Kidney (tissue), 14 donors: Measurements from ENCODE around the gene LDLRAP1. TPM values are rescaled to one million over a fixed set of nuclear protein-coding genes. Genes with fewer than 3 reads are reported as not detected.

ENCODE experiments used
- DNase-seq, 5 donors: peaks; one replicate each; pipeline ENCODE4 v3.0.0-alpha.2; 2013 to 2020
- FAIRE-seq: peaks from 2 replicates; lab custom pipeline; 2012; peaks lifted over from hg19 to GRCh38; lab: Jason Lieb, UNC
- H3K27ac ChIP-seq, 2 donors: one replicate each; pipeline ENCODE4 v1.7.0; 2013; ENCODE audit warnings: low read depth in 2 of 2, low read length in 2 of 2, inconsistent platforms in 1 of 2
- H3K27me3 ChIP-seq: one replicate; pipeline ENCODE4 v1.7.1; 2013; ENCODE audit warnings: low read length, inconsistent platforms; ENCODE audit not compliant: control insufficient read depth, insufficient read depth
- H3K36me3 ChIP-seq, 3 donors: one replicate each; pipeline versions ENCODE4 v1.7.0 to v1.7.1; 2013; ENCODE audit warnings: low read length in 3 of 3, control low read depth in 1 of 3, inconsistent platforms in 1 of 3; ENCODE audit not compliant: insufficient read depth in 3 of 3, control insufficient read depth in 2 of 3
- H3K4me1 ChIP-seq, 3 donors: one replicate each; pipeline versions ENCODE4 v1.7.0 to v1.7.1; 2013; ENCODE audit warnings: low read length in 3 of 3, inconsistent platforms in 1 of 3, low read depth in 1 of 3; ENCODE audit not compliant: control insufficient read depth in 2 of 3, insufficient read depth in 2 of 3
- H3K4me3 ChIP-seq, 3 donors: one replicate each; pipeline versions ENCODE4 v1.7.0 to v1.8.1; 2013; ENCODE audit warnings: low read length in 3 of 3, control low read depth in 1 of 3, inconsistent platforms in 1 of 3
- H3K9ac ChIP-seq, 3 donors: one replicate each; pipeline versions ENCODE4 v1.7.0 to v1.7.1; 2013; ENCODE audit warnings: low read length in 3 of 3, control low read depth in 1 of 3, inconsistent platforms in 1 of 3
- H3K9me3 ChIP-seq, 3 donors: one replicate each; pipeline versions ENCODE4 v1.7.0 to v1.7.1; 2013; ENCODE audit warnings: low read length in 3 of 3, control low read depth in 1 of 3, inconsistent platforms in 1 of 3; ENCODE audit not compliant: control insufficient read depth in 2 of 3, insufficient read depth in 1 of 3
- intact Hi-C: fragments of 100-400 bp; cut with DNase I; formaldehyde crosslinking; loops from one replicate; pipeline ENCODE4 v1.11.1; 2022
- polyA plus RNA-seq: library from polyadenylated mRNA; stranded (reverse); fragments of 350-450 nt; fragmentation: Illumina TruSeq; extraction: RNeasy Lipid Tissue Mini Kit (QIAGEN cat#74804); gene quantifications from one replicate; pipeline ENCODE4 v1.2.3, GENCODE V29; 2014; ENCODE audit warnings: low read depth, low replicate concordance; ENCODE audit not compliant: insufficient read depth
- total RNA-seq: library from RNA; stranded (reverse); fragmentation: NEBNext Ultra II Directional; extraction: Animal tissue kit (Norgen Biotek cat#: 25700); gene quantifications from one replicate; pipeline ENCODE4 v1.2.1, GENCODE V29; 2021
- TF ChIP-seq, protein P1 (sequence below): IDR thresholded peaks from 3 replicates; pipeline ENCODE4 v1.5.1; 2012; ENCODE audit warnings: mild to moderate bottlenecking, moderate library complexity, borderline replicate concordance; ENCODE audit not compliant: insufficient read depth; ENCODE audit errors: extremely low read depth
- donor health status: control.
- donor health status: control.
- donor health status: control.
- donor health status: control.
- donor health status: control.
- donor health status: DM: yes; HTN: yes; CAD: no.
- donor health status: Normal renal cell carcinoma (clear cell type).

LDLRAP1 gene
- total and polyA plus RNA-seq, 2 donors from 2014 or later: 14.4 to 26.2 TPM

DNA sequence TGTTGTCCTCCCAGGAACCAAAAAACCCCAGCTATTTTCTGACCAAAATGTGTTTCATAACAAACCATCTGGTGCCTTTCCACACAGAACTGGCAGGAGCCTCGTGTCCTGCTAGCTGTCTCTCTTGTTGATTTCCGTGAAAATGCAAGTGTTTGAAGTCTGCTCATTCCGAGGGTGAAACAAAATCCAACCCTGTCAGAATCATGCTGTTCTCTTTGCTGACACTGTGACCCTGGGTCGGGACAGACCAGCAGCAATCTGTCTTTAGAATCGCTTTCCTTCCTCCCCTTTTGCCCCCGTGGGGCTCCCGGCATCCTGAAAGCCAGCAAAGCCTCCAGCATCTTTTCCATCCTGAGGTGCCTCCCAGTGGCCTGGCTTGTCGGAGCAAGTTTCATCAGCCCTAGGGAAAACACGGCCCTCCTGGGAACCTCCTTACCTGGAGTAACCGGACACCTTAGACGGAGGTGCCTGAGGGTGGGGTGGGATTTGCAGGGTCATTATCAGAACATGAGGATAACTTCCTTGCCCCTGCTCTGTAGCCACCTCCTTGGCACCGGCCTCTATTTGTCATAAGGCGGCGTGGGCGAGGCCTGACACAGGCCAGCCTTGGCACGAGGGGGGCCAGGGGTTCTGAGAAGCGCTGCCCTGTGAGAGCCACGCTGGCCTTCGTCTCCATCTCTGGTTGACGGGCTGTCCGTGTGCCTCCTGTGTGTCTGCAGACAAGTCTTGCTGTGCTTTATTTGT, 24.9 kb downstream of the LDLRAP1 start:
- H3K27ac ChIP-seq: peak overlapping the region; percentile 43 to 63
- FAIRE-seq (no peak), DNase-seq (peak in 1 of 5 donors; percentile 66)
- H3K4me1 ChIP-seq: peaks cover under 1 to 12% (median 2%) of the 10 kb centered on the region in 3 donors
- intact Hi-C loops: no loop called here
- H3K4me3 ChIP-seq: no peak overlapping the region
- H3K9me3 ChIP-seq: no peaks in the 10 kb centered on the region
- H3K9ac ChIP-seq: no peak overlapping the region
- peaks cover 0 to 9% (median 2%) of the 10 kb centered on the region in 3 donors for H3K36me3 ChIP-seq
- no peaks in the 10 kb centered on the region for H3K27me3 ChIP-seq
- TF ChIP-seq, protein P1, sequence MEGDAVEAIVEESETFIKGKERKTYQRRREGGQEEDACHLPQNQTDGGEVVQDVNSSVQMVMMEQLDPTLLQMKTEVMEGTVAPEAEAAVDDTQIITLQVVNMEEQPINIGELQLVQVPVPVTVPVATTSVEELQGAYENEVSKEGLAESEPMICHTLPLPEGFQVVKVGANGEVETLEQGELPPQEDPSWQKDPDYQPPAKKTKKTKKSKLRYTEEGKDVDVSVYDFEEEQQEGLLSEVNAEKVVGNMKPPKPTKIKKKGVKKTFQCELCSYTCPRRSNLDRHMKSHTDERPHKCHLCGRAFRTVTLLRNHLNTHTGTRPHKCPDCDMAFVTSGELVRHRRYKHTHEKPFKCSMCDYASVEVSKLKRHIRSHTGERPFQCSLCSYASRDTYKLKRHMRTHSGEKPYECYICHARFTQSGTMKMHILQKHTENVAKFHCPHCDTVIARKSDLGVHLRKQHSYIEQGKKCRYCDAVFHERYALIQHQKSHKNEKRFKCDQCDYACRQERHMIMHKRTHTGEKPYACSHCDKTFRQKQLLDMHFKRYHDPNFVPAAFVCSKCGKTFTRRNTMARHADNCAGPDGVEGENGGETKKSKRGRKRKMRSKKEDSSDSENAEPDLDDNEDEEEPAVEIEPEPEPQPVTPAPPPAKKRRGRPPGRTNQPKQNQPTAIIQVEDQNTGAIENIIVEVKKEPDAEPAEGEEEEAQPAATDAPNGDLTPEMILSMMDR: no peak

DNA sequence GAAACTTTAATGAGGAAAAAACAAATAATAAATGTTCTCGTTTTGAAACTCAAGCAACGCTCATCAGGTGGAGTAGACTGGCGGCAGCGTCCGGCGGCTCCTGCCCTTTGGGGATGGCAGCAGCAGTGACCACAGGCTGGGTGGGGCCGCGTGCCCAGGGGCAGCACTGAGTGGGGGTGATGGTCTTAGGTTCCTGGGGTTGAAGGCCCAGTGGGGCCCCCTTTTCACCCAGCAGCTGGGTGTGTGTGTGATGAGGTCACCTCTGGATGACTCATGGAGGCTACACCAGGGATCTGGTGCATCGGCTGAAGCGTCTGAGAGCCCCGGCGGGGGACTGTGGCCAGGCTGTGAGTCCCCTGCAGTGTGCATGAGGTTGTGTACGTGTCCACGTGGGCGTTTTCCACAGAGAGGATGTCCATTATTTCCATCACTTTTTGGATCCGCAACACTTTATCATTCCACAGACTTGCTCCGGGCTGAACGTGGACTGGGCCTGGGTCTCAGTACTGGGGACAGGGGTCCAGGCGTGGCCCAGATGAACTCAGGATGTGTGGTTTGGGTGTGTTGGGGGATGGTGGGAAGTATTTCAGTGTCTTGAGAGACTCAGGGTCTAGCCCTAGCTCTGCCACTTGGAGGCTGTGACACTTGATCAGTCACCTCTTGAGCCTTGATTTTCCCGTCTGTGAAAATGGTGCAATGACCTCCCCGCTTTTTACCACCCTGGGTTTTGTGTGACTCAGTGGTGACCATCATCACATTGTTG, 25.6 kb downstream of the LDLRAP1 start:
- intact Hi-C loops: no loop called here
- no peak for DNase-seq
- peaks cover 2 to 14% (median 6%) of the 10 kb centered on the region in 3 donors for H3K4me1 ChIP-seq

DNA sequence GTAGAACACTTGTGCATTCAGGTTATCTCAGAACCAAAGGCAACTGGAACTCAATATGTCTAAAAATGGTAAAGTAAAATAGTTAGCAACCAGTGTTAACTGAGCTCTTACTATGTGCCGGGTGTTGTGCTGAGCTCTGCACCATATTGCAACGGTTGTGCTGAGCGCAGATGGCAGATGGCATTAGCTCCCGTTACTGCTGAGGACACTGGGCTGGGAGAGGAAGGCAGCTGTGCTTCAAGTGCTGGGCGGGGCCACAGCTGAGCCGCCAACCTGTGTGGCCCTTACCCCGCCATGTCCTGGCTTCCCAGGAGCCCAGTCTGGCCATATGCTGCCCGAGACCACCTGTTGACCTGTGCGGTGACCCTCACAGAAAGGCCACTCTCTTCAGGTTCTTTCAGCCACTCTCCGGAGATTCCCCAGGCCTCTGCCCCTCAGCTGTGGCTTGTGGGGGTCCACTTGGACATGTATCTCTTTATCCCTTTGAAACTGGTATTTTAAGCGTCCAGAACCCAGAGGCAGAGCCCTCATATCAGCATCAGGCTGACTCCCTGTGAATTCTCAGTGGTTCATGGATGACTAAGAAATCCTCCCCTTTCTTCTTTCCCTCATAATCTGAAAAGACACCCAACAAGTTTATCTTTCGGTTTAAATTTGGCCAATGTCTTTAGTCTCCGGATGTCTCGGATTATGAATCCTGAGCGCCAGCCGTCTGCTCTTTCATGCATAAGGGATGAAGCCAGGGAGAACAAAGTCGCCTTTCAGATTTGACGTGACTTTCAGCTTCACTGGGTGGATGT, 26.4 kb downstream of the LDLRAP1 start:
- intact Hi-C loops: no loop called here
- Histone ChIP-seq H3K9ac (no peak overlapping the region), H3K27me3 (no peaks in the 10 kb centered on the region), H3K4me3 (no peak overlapping the region), H3K27ac (no peak overlapping the region), H3K4me1 (peaks cover 2 to 19% (median 6%) of the 10 kb centered on the region in 3 donors), H3K9me3 (no peaks in the 10 kb centered on the region), H3K36me3 (peaks cover 0 to 3% (median under 1%) of the 10 kb centered on the region in 3 donors)
- no peak for FAIRE-seq
- TF ChIP-seq, protein P1: no peak
- DNase-seq: peak in 1 of 5 donors; percentile 45

More for the DNA sequence above, 25.6 kb downstream of the LDLRAP1 start:
- H3K36me3 ChIP-seq: peaks cover 0 to 5% (median 2%) of the 10 kb centered on the region in 3 donors
- no peak overlapping the region for H3K4me3 ChIP-seq
- H3K9ac ChIP-seq: no peak overlapping the region
- H3K9me3 ChIP-seq: no peaks in the 10 kb centered on the region
- TF ChIP-seq, protein P1: no peak
- no peak overlapping the region for H3K27ac ChIP-seq
- H3K27me3 ChIP-seq: no peaks in the 10 kb centered on the region
- no peak for FAIRE-seq
